ENCODE data around the gene SPATA13.

Gene SPATA13

GRCh38 chr13:24127116-24127631 lies 33.3 kb upstream of the SPATA13 start:
- Histone ChIP-seq H3K27ac (ENCODE audit: low read depth, low read length) (no peak overlapping the region), H3K9ac (ENCODE audit: low read length in 5 of 5) (no peak overlapping the region), H3K9me3 (ENCODE audit: control insufficient read depth in 5 of 5, low read length in 5 of 5) (peaks cover 6 to 12% (median 9%) of the 10 kb centered on the region in 5 donors), H3K4me3 (ENCODE audit: low read depth in 1 of 5, low read length in 5 of 5) (no peak overlapping the region), H3K36me3 (ENCODE audit: control insufficient read depth in 5 of 5, insufficient read depth in 5 of 5, low read length in 5 of 5) (no peaks in the 10 kb centered on the region), H3K4me1 (ENCODE audit: control insufficient read depth in 5 of 5, insufficient read depth in 5 of 5, low read length in 5 of 5) (peaks cover 0 to 28% (median 1%) of the 10 kb centered on the region in 5 donors), H3K27me3 (ENCODE audit: control insufficient read depth in 5 of 5, insufficient read depth in 4 of 5, low read length in 5 of 5) (peaks cover 0 to 11% (median 10%) of the 10 kb centered on the region in 5 donors)

- H3K9me3 ChIP-seq (ENCODE audit: control insufficient read depth in 5 of 5, low read length in 5 of 5): peaks cover 6 to 13% (median 9%) of the 10 kb centered on the region in 5 donors
Measured at GRCh38 chr13:24128112-24128511, 32.4 kb upstream of the SPATA13 start.

GRCh38 chr13:24128962-24129361 lies 31.6 kb upstream of the SPATA13 start:
- Histone ChIP-seq H3K4me3 (ENCODE audit: low read depth in 1 of 5, low read length in 5 of 5) (no peak overlapping the region), H3K9ac (ENCODE audit: low read length in 5 of 5) (no peak overlapping the region), H3K9me3 (ENCODE audit: control insufficient read depth in 5 of 5, low read length in 5 of 5) (peaks cover 6 to 13% (median 9%) of the 10 kb centered on the region in 5 donors), H3K36me3 (ENCODE audit: control insufficient read depth in 5 of 5, insufficient read depth in 5 of 5, low read length in 5 of 5) (no peaks in the 10 kb centered on the region), H3K4me1 (ENCODE audit: control insufficient read depth in 5 of 5, insufficient read depth in 5 of 5, low read length in 5 of 5) (peaks cover 0 to 19% (median 1%) of the 10 kb centered on the region in 5 donors), H3K27ac (ENCODE audit: low read depth, low read length) (no peak overlapping the region), H3K27me3 (ENCODE audit: control insufficient read depth in 5 of 5, insufficient read depth in 4 of 5, low read length in 5 of 5) (peaks cover 1 to 14% (median 10%) of the 10 kb centered on the region in 5 donors)

More at GRCh38 chr13:24128112-24128511, 32.4 kb upstream of the SPATA13 start:
- Histone ChIP-seq H3K9ac (ENCODE audit: low read length in 5 of 5) (no peak overlapping the region), H3K4me3 (ENCODE audit: low read depth in 1 of 5, low read length in 5 of 5) (no peak overlapping the region), H3K27ac (ENCODE audit: low read depth, low read length) (no peak overlapping the region), H3K36me3 (ENCODE audit: control insufficient read depth in 5 of 5, insufficient read depth in 5 of 5, low read length in 5 of 5) (no peaks in the 10 kb centered on the region), H3K4me1 (ENCODE audit: control insufficient read depth in 5 of 5, insufficient read depth in 5 of 5, low read length in 5 of 5) (peaks cover 0 to 27% (median 1%) of the 10 kb centered on the region in 5 donors), H3K27me3 (ENCODE audit: control insufficient read depth in 5 of 5, insufficient read depth in 4 of 5, low read length in 5 of 5) (peaks cover 0 to 11% (median 10%) of the 10 kb centered on the region in 5 donors)

- H3K27ac ChIP-seq (ENCODE audit: low read depth, low read length): no peak overlapping the region
- peaks cover 2 to 17% (median 10%) of the 10 kb centered on the region in 5 donors for H3K27me3 ChIP-seq (ENCODE audit: control insufficient read depth in 5 of 5, insufficient read depth in 4 of 5, low read length in 5 of 5)
- no peak overlapping the region for H3K4me3 ChIP-seq (ENCODE audit: low read depth in 1 of 5, low read length in 5 of 5)
- H3K4me1 ChIP-seq (ENCODE audit: control insufficient read depth in 5 of 5, insufficient read depth in 5 of 5, low read length in 5 of 5): peaks cover 0 to 8% (median 1%) of the 10 kb centered on the region in 5 donors
- peaks cover 6 to 13% (median 9%) of the 10 kb centered on the region in 5 donors for H3K9me3 ChIP-seq (ENCODE audit: control insufficient read depth in 5 of 5, low read length in 5 of 5)
- no peak overlapping the region for H3K9ac ChIP-seq (ENCODE audit: low read length in 5 of 5)
- H3K36me3 ChIP-seq (ENCODE audit: control insufficient read depth in 5 of 5, insufficient read depth in 5 of 5, low read length in 5 of 5): no peaks in the 10 kb centered on the region
Measured at GRCh38 chr13:24129914-24130774, 30.4 kb upstream of the SPATA13 start.

GRCh38 chr13:24131749-24132148 lies 28.8 kb upstream of the SPATA13 start:
- Histone ChIP-seq H3K4me1 (ENCODE audit: control insufficient read depth in 5 of 5, insufficient read depth in 5 of 5, low read length in 5 of 5) (no peaks in the 10 kb centered on the region), H3K27ac (ENCODE audit: low read depth, low read length) (no peak overlapping the region), H3K27me3 (ENCODE audit: control insufficient read depth in 5 of 5, insufficient read depth in 4 of 5, low read length in 5 of 5) (peaks cover 2 to 17% (median 10%) of the 10 kb centered on the region in 5 donors), H3K9me3 (ENCODE audit: control insufficient read depth in 5 of 5, low read length in 5 of 5) (peaks cover 6 to 13% (median 9%) of the 10 kb centered on the region in 5 donors), H3K4me3 (ENCODE audit: low read depth in 1 of 5, low read length in 5 of 5) (no peak overlapping the region), H3K9ac (ENCODE audit: low read length in 5 of 5) (no peak overlapping the region), H3K36me3 (ENCODE audit: control insufficient read depth in 5 of 5, insufficient read depth in 5 of 5, low read length in 5 of 5) (no peaks in the 10 kb centered on the region)

GRCh38 chr13:24133021-24133795 lies 27.3 kb upstream of the SPATA13 start:
- Histone ChIP-seq H3K4me3 (ENCODE audit: low read depth in 1 of 5, low read length in 5 of 5) (no peak overlapping the region), H3K27me3 (ENCODE audit: control insufficient read depth in 5 of 5, insufficient read depth in 4 of 5, low read length in 5 of 5) (peaks cover 2 to 17% (median 6%) of the 10 kb centered on the region in 5 donors), H3K4me1 (ENCODE audit: control insufficient read depth in 5 of 5, insufficient read depth in 5 of 5, low read length in 5 of 5) (no peaks in the 10 kb centered on the region), H3K9me3 (ENCODE audit: control insufficient read depth in 5 of 5, low read length in 5 of 5) (peaks cover 6 to 13% (median 9%) of the 10 kb centered on the region in 5 donors), H3K27ac (ENCODE audit: low read depth, low read length) (no peak overlapping the region), H3K9ac (ENCODE audit: low read length in 5 of 5) (no peak overlapping the region), H3K36me3 (ENCODE audit: control insufficient read depth in 5 of 5, insufficient read depth in 5 of 5, low read length in 5 of 5) (no peaks in the 10 kb centered on the region)

- peaks cover 6 to 13% (median 9%) of the 10 kb centered on the region in 5 donors for H3K9me3 ChIP-seq (ENCODE audit: control insufficient read depth in 5 of 5, low read length in 5 of 5)
- no peak overlapping the region for H3K4me3 ChIP-seq (ENCODE audit: low read depth in 1 of 5, low read length in 5 of 5)
- peaks cover 2 to 17% (median 6%) of the 10 kb centered on the region in 5 donors for H3K27me3 ChIP-seq (ENCODE audit: control insufficient read depth in 5 of 5, insufficient read depth in 4 of 5, low read length in 5 of 5)
- no peaks in the 10 kb centered on the region for H3K36me3 ChIP-seq (ENCODE audit: control insufficient read depth in 5 of 5, insufficient read depth in 5 of 5, low read length in 5 of 5)
- no peak overlapping the region for H3K27ac ChIP-seq (ENCODE audit: low read depth, low read length)
- no peaks in the 10 kb centered on the region for H3K4me1 ChIP-seq (ENCODE audit: control insufficient read depth in 5 of 5, insufficient read depth in 5 of 5, low read length in 5 of 5)
- no peak overlapping the region for H3K9ac ChIP-seq (ENCODE audit: low read length in 5 of 5)
Measured at GRCh38 chr13:24134231-24134630, 26.3 kb upstream of the SPATA13 start.

GRCh38 chr13:24134757-24135156 lies 25.8 kb upstream of the SPATA13 start:
- Histone ChIP-seq H3K36me3 (ENCODE audit: control insufficient read depth in 5 of 5, insufficient read depth in 5 of 5, low read length in 5 of 5) (no peaks in the 10 kb centered on the region), H3K9ac (ENCODE audit: low read length in 5 of 5) (no peak overlapping the region), H3K4me1 (ENCODE audit: control insufficient read depth in 5 of 5, insufficient read depth in 5 of 5, low read length in 5 of 5) (no peaks in the 10 kb centered on the region)

GRCh38 chr13:24135674-24136300 lies 24.7 kb upstream of the SPATA13 start:
- peaks cover 0 to 8% (median 0%) of the 10 kb centered on the region in 5 donors for H3K27me3 ChIP-seq (ENCODE audit: control insufficient read depth in 5 of 5, insufficient read depth in 4 of 5, low read length in 5 of 5)

More at GRCh38 chr13:24134757-24135156, 25.8 kb upstream of the SPATA13 start:
- H3K27me3 ChIP-seq (ENCODE audit: control insufficient read depth in 5 of 5, insufficient read depth in 4 of 5, low read length in 5 of 5): peaks cover 2 to 12% (median 4%) of the 10 kb centered on the region in 5 donors
- no peak overlapping the region for H3K4me3 ChIP-seq (ENCODE audit: low read depth in 1 of 5, low read length in 5 of 5)
- no peak overlapping the region for H3K27ac ChIP-seq (ENCODE audit: low read depth, low read length)
- H3K9me3 ChIP-seq (ENCODE audit: control insufficient read depth in 5 of 5, low read length in 5 of 5): peaks cover 6 to 13% (median 9%) of the 10 kb centered on the region in 5 donors

More at GRCh38 chr13:24135674-24136300, 24.7 kb upstream of the SPATA13 start:
- no peak overlapping the region for H3K27ac ChIP-seq (ENCODE audit: low read depth, low read length)
- no peak overlapping the region for H3K4me3 ChIP-seq (ENCODE audit: low read depth in 1 of 5, low read length in 5 of 5)
- peaks cover 6 to 13% (median 9%) of the 10 kb centered on the region in 5 donors for H3K9me3 ChIP-seq (ENCODE audit: control insufficient read depth in 5 of 5, low read length in 5 of 5)
- H3K9ac ChIP-seq (ENCODE audit: low read length in 5 of 5): no peak overlapping the region
- no peaks in the 10 kb centered on the region for H3K36me3 ChIP-seq (ENCODE audit: control insufficient read depth in 5 of 5, insufficient read depth in 5 of 5, low read length in 5 of 5)
- H3K4me1 ChIP-seq (ENCODE audit: control insufficient read depth in 5 of 5, insufficient read depth in 5 of 5, low read length in 5 of 5): no peaks in the 10 kb centered on the region

Data from subcutaneous abdominal adipose tissue (tissue), 5 donors.